GM12872 (cell line): ENCODE measurements around the gene KRT38.

Source experiments
- TF ChIP-seq, protein P1 (sequence below): IDR thresholded peaks from 3 replicates; pipeline ENCODE4 v1.5.1; 2011; ENCODE audit warnings: low read depth, mild to moderate bottlenecking, low read length, moderate library complexity; ENCODE audit not compliant: insufficient read depth

KRT38 gene

DNA sequence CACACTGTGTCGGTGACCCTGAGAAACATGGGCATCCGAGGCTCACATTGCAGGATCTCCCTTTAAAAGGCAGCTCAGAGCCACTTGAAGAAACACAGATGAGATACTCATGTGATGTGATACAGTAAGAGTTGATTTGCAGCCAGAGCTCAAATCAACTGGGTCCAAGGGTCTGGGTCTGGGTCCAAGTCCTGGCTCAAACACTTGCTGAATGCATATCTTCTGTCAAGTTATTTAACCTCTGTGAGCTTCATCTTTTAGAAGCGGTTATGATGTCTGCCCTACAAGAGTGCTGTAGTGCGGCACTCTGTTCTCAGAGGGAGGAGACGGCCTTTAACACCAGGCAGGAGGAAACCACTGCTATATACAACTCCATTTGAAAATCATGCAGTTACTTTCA lies 6.4 kb downstream of the KRT38 start:
- TF ChIP-seq, protein P1, sequence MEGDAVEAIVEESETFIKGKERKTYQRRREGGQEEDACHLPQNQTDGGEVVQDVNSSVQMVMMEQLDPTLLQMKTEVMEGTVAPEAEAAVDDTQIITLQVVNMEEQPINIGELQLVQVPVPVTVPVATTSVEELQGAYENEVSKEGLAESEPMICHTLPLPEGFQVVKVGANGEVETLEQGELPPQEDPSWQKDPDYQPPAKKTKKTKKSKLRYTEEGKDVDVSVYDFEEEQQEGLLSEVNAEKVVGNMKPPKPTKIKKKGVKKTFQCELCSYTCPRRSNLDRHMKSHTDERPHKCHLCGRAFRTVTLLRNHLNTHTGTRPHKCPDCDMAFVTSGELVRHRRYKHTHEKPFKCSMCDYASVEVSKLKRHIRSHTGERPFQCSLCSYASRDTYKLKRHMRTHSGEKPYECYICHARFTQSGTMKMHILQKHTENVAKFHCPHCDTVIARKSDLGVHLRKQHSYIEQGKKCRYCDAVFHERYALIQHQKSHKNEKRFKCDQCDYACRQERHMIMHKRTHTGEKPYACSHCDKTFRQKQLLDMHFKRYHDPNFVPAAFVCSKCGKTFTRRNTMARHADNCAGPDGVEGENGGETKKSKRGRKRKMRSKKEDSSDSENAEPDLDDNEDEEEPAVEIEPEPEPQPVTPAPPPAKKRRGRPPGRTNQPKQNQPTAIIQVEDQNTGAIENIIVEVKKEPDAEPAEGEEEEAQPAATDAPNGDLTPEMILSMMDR: no peak

DNA sequence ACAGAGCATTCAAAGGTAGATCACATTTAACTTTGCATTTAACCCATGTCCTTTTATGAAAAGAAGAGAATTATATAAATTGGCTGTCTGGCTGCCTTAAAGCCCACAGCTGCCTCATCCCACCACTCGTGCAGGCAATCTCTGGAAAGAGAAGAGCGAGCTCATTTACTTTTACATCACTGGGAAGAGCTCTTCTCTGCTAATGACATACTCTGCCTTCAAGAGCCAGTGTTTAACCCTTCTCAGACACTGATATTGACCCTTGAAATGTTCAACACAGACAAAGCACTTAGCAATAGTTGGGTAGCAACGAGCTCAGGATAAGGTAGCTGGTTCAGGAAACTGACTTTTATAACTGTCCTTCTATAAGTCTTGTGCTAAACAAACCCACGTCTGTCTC lies 6.8 kb downstream of the KRT38 start:
- TF ChIP-seq, protein P1: no peak

DNA sequence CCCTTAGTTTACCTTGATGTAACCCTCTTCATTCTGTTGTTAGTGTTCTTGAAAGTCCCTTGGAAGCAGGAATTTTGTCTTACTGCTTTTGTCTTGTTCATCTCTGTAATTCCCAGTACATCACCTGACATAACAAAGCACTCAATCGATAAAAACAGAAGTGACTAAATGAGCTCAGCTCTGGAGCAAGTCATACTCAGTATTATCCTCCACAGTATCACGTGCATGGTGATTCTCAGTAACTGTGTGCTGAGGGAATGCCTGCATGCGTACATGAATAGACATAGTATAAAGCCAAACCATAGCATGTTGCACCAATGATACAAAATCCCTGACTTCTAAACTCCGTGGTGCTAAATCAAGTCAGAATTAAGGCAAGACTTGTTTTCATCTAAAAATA lies 7.2 kb downstream of the KRT38 start:
- TF ChIP-seq, protein P1: no peak

DNA sequence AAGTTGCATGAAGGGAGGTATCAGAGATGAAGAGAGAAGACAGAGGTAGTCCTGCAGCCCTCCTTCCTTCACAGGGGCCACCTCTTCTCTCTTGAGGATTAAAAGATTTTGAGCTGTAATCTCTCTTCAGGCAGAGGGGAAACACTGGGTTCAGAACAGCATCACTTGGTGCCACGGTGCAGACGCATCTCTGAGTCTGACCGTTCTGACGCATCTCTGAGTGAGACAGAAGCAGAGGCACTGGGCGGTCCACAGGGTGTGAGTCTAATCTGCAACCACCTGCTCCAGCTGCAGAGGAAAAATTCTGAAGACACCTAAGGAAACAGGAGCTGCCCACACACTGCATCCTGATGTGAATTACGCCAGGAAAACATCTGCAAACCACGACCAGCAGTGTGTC lies 11.1 kb downstream of the KRT38 start:
- TF ChIP-seq, protein P1: no peak

DNA sequence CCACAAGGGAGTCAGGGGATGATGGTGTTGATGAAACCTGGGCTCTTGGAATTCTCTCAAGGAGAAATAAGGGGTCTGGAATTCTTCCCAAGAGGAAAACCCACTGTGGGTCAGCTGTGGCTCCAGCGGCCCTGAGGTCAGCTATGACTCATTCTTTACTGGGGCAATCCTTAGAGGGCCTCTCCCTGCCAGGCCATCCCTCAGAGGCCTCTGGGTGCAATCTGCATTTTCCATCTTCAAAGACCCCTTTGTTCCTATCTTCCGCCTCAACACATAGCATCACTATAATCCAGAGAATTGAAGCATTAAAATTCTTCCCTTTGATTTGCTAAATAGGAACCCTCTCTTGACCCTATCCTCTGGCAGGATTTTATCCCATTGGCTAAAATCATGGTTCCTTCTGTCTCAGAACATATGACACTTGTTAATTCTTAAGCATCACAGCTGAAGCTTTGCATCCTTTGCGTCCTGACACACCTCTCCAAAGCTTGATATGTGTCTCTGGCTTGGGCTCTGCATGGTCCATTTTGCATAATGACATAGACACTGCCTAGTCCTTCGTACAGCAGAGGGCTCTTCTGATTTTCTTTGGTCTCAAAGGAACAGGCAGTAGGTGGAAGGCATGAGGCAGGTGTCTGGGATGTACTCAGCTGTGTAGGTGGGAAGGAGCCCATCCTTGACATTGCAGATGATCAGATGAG lies 12.0 kb downstream of the KRT38 start:
- TF ChIP-seq, protein P1: no peak

DNA sequence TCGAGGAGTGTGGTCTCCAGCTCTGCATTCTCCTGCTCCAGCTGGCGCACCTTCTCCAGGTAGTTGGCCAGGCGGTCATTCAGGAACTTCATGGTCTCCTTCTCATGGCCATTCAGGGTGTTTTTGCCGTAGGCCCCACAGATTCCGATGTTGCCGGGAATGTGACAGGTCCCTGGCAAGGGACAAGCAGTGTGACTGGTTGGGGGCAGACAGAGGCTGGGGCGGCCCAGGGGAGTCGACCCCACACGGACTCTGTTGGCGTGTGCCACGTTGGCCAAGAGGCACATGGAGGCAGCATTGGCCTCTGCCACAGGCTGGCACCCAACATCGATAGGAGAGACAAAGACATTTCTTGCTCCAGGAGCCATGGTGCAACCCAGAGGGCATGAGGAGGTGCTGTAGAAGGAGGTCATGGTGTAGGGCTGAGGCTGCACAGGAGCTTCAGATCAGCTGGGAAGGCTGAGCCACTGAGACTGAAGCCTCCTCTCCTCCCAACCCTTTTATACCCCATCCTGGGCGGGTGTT lies 16.6 kb downstream of the KRT38 start, which contains the start of gene KRT37:
KRT37 (minus strand) TSS at position 475 of the 525 bp plus-strand sequence; CDS start at position 413, 62 bp downstream.
- TF ChIP-seq, protein P1: no peak

DNA sequence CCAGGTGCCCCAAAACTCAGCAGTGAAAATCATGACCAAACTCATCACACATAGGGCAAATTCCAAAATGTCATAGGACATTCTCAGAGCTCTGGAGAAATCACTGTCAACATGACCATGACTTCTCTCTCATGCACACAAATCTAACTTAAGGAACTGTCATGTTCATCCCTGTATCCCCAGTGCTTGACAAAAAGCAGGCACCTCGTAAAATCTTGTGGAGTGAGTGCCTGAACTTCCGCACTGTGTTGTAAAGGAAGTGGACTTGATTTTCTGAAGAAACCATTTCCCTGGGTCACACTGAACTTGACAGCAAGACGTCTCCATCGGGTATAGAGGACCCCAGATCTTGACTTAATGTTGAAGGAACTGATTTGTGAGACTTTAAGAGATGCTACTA lies 19.2 kb downstream of the KRT38 start:
- TF ChIP-seq, protein P1: no peak
